DOHH2 (cell line): ENCODE measurements around the gene TMTC1.

Experiments
- EZH2phosphoT487 ChIP-seq: fragments of 200-600 bp; sonication (generic); IDR thresholded peaks from 2 replicates; pipeline ENCODE4 v1.6.1; 2017; ENCODE audit warnings: borderline replicate concordance, mild to moderate bottlenecking, antibody characterized with exemption, low read length, moderate library complexity, mixed read lengths
- TF ChIP-seq, protein P1 (sequence below): fragments of 200-600 bp; sonication (generic); IDR thresholded peaks from one replicate; pipeline ENCODE4 v1.5.1; 2014; ENCODE audit warnings: antibody characterized with exemption, mild to moderate bottlenecking, low read depth, low read length; ENCODE audit not compliant: poor library complexity, severe bottlenecking

DNA sequence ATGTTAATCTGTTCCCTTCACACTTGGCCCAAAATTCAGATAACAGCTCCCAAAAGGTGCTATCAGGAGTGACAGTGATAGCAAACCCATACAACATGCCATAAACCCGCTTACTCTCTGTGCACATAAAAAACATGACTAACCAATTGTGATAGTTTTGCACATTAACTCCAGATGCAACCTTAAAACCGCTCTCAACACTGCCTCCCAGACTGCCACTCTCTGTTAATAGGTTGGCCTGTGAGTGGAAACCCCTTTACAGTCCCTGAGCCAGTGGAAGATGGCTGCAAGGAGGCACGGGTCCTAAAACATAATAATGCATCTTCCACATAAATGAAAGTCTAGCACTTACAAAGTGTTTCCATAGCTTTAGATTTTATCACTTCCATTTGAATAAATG is 12.0 kb upstream of the TMTC1 start:
- TF ChIP-seq, protein P1, sequence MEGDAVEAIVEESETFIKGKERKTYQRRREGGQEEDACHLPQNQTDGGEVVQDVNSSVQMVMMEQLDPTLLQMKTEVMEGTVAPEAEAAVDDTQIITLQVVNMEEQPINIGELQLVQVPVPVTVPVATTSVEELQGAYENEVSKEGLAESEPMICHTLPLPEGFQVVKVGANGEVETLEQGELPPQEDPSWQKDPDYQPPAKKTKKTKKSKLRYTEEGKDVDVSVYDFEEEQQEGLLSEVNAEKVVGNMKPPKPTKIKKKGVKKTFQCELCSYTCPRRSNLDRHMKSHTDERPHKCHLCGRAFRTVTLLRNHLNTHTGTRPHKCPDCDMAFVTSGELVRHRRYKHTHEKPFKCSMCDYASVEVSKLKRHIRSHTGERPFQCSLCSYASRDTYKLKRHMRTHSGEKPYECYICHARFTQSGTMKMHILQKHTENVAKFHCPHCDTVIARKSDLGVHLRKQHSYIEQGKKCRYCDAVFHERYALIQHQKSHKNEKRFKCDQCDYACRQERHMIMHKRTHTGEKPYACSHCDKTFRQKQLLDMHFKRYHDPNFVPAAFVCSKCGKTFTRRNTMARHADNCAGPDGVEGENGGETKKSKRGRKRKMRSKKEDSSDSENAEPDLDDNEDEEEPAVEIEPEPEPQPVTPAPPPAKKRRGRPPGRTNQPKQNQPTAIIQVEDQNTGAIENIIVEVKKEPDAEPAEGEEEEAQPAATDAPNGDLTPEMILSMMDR, result no peak
- TF ChIP-seq EZH2phosphoT487, result no peak
